CD14-positive monocyte (primary cell): ENCODE measurements around the gene CDH4. TPM values are rescaled to one million over a fixed set of nuclear protein-coding genes. Genes with fewer than 3 reads are reported as not detected.

Source experiments
- DNase-seq, 3 donors: peaks; one replicate each; pipeline ENCODE4 v3.0.0-alpha.2; 2011 to 2022
- H2AFZ ChIP-seq: 2 replicates; pipeline ENCODE4 v1.6.0; 2012; ENCODE audit warnings: mild to moderate bottlenecking, low read depth, low read length, inconsistent platforms; ENCODE audit not compliant: insufficient read depth, poor library complexity, severe bottlenecking
- H3K27ac ChIP-seq, 2 donors: 1 replicate in 1 of 2; 2 replicates in 1 of 2; pipeline ENCODE4 v1.5.1; 2012 to 2013; ENCODE audit warnings: low read length in 2 of 2, control low read depth in 1 of 2, inconsistent platforms in 1 of 2, low read depth in 1 of 2, mild to moderate bottlenecking in 1 of 2
- H3K27me3 ChIP-seq, 2 donors: one replicate each; pipeline versions ENCODE4 v1.6.0 to v1.6.1; 2011 to 2013; ENCODE audit warnings: low read length in 2 of 2; ENCODE audit not compliant: control insufficient read depth in 2 of 2, insufficient read depth in 2 of 2
- H3K36me3 ChIP-seq, 2 donors: replicated peaks in 1 of 2; 1 replicate in 1 of 2; 2 replicates in 1 of 2; pipeline versions ENCODE4 v1.5.1 to v1.6.1; 2012 to 2013; ENCODE audit warnings: low read length in 2 of 2, control low read depth in 1 of 2, inconsistent platforms in 1 of 2, mild to moderate bottlenecking in 1 of 2; ENCODE audit not compliant: insufficient read depth in 2 of 2, control insufficient read depth in 1 of 2
- H3K4me1 ChIP-seq, 2 donors: 1 replicate in 1 of 2; 2 replicates in 1 of 2; pipeline versions ENCODE4 v1.5.1 to v1.6.1; 2012 to 2013; ENCODE audit warnings: low read length in 2 of 2, control low read depth in 1 of 2, inconsistent platforms in 1 of 2, mild to moderate bottlenecking in 1 of 2, moderate library complexity in 1 of 2; ENCODE audit not compliant: insufficient read depth in 2 of 2, control insufficient read depth in 1 of 2
- H3K4me2 ChIP-seq: replicated peaks from 2 replicates; pipeline ENCODE3; 2012; ENCODE audit warnings: low read length, moderate library complexity, mild to moderate bottlenecking; ENCODE audit not compliant: poor library complexity, severe bottlenecking; ENCODE audit errors: extremely low read depth
- H3K4me3 ChIP-seq, 3 experiments: fragments of 200-600 bp in 1 of 3; sonication (generic) in 1 of 3; replicated peaks in 1 of 3; 1 replicate in 2 of 3; 2 replicates in 1 of 3; pipeline ENCODE4 v1.5.1; 2011 to 2013; ENCODE audit warnings: low read length in 3 of 3, mild to moderate bottlenecking in 3 of 3, control low read depth in 2 of 3, low read depth in 2 of 3, inconsistent platforms in 1 of 3, moderate library complexity in 1 of 3
- H3K79me2 ChIP-seq: 2 replicates; pipeline ENCODE4 v1.6.0; 2012; ENCODE audit warnings: mild to moderate bottlenecking, control low read depth, inconsistent platforms, low read length, moderate library complexity; ENCODE audit not compliant: insufficient read depth
- H3K9ac ChIP-seq: 2 replicates; pipeline ENCODE4 v1.6.0; 2017; ENCODE audit warnings: low read length, mild to moderate bottlenecking; ENCODE audit not compliant: insufficient read depth, poor library complexity, severe bottlenecking
- H3K9me3 ChIP-seq, 2 donors: replicated peaks in 1 of 2; 1 replicate in 1 of 2; 2 replicates in 1 of 2; pipeline versions ENCODE4 v1.5.1 to v1.6.1; 2012 to 2013; ENCODE audit warnings: low read length in 2 of 2, control low read depth in 1 of 2; ENCODE audit not compliant: control insufficient read depth in 1 of 2, insufficient read depth in 1 of 2
- H4K20me1 ChIP-seq: 2 replicates; pipeline ENCODE4 v1.6.0; 2012; ENCODE audit warnings: mild to moderate bottlenecking, low read length, control low read depth, moderate library complexity; ENCODE audit not compliant: insufficient read depth
- H3K27ac Mint-ChIP-seq, 7 donors: one replicate each; pipeline ENCODE4 v1.8.0; 2020; ENCODE audit warnings: mild to moderate bottlenecking in 7 of 7, mixed read lengths in 7 of 7, moderate library complexity in 6 of 7, inconsistent platforms in 2 of 7
- H3K27me3 Mint-ChIP-seq, 3 donors: one replicate each; pipeline ENCODE4 v1.8.0; 2021 to 2022; ENCODE audit warnings: low read depth in 3 of 3, mild to moderate bottlenecking in 3 of 3, mixed read lengths in 3 of 3, moderate library complexity in 3 of 3, inconsistent platforms in 1 of 3
- H3K36me3 Mint-ChIP-seq, 2 donors: one replicate each; pipeline ENCODE4 v1.8.0; 2020; ENCODE audit warnings: mixed read lengths in 2 of 2, inconsistent platforms in 1 of 2, mild to moderate bottlenecking in 1 of 2
- H3K4me1 Mint-ChIP-seq: one replicate; pipeline ENCODE4 v1.8.0; 2020; ENCODE audit warnings: mild to moderate bottlenecking, mixed read lengths
- H3K4me3 Mint-ChIP-seq, 2 donors: one replicate each; pipeline ENCODE4 v1.8.0; 2020; ENCODE audit warnings: mild to moderate bottlenecking in 2 of 2, mixed read lengths in 2 of 2, moderate library complexity in 1 of 2
- H3K9me3 Mint-ChIP-seq, 7 donors: one replicate each; pipeline ENCODE4 v1.8.0; 2020 to 2022; ENCODE audit warnings: mixed read lengths in 7 of 7, mild to moderate bottlenecking in 6 of 7, moderate library complexity in 6 of 7, inconsistent platforms in 2 of 7
- WGBS: methylation state at CpG from one replicate; pipeline ENCODE4 v1.1.5; 2013; ENCODE audit warnings: missing lambda C conversion rate; ENCODE audit not compliant: insufficient coverage; 5-methylcytosine and 5-hydroxymethylcytosine counted together
- intact Hi-C, 2 donors: fragments of 100-400 bp; cut with micrococcal nuclease; formaldehyde crosslinking; loops; one replicate each; pipeline versions ENCODE4 v1.15.0 to v1.15.1; 2023
- polyA plus RNA-seq, 3 donors: library from polyadenylated mRNA; depleted of rRNA in 1 of 3; unstranded in 2 of 3; stranded (reverse) in 1 of 3; fragments of 300-500 nt in 2 of 3; fragments of >200 nt in 1 of 3; fragmentation: Illumina TruSeq in 2 of 3; gene quantifications; 1 replicate in 2 of 3; 2 replicates in 1 of 3; pipeline ENCODE4 v1.2.3, GENCODE V29; 2012 to 2021
- TF ChIP-seq, protein P1 (sequence below): fragments of 200-600 bp; IDR thresholded peaks from one replicate; pipeline ENCODE4 v1.8.0; 2022; ENCODE audit warnings: antibody characterized with exemption, mild to moderate bottlenecking

CDH4 gene
- polyA plus RNA-seq, 3 donors: not detected

DNA sequence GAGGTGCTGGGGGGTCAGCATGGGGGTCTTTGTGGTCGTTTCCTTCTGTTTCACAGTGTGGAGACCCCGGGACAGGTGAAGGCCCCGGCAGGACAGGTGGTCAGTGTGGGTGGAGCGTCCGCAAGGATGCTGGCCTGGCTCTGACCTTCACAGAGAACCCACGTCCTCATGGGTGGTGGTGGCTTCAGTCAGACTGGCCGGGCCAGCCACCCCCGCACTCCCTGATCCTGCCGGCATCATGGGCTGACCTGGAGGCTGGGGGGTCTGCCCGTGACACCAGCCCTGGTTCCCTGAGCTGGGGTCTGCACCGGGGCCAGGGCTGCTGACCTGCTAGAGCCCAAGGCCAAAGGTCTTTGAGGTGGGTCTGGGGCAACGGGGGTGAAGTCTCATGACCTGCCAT lies 41.9 kb downstream of the CDH4 start:
- WGBS: 88% methylated on average over 8 of the region's 12 CpGs
- Histone ChIP-seq H3K4me2 (no peak overlapping the region), H3K9me3 (peaks cover 19 to 89% of the 10 kb centered on the region in 2 donors), H3K4me3 (no peak overlapping the region), H2AFZ (no peak overlapping the region), H4K20me1 (no peaks in the 10 kb centered on the region), H3K79me2 (no peaks in the 10 kb centered on the region), H3K36me3 (no peaks in the 10 kb centered on the region), H3K9ac (no peak overlapping the region), H3K4me1 (no peaks in the 10 kb centered on the region), H3K27me3 (no peaks in the 10 kb centered on the region), H3K27ac (no peak overlapping the region)
- no peak overlapping the region for H3K27ac Mint-ChIP-seq
- intact Hi-C loops: no loop called here
- H3K36me3 Mint-ChIP-seq: no peaks in the 10 kb centered on the region
- TF ChIP-seq, protein P1, sequence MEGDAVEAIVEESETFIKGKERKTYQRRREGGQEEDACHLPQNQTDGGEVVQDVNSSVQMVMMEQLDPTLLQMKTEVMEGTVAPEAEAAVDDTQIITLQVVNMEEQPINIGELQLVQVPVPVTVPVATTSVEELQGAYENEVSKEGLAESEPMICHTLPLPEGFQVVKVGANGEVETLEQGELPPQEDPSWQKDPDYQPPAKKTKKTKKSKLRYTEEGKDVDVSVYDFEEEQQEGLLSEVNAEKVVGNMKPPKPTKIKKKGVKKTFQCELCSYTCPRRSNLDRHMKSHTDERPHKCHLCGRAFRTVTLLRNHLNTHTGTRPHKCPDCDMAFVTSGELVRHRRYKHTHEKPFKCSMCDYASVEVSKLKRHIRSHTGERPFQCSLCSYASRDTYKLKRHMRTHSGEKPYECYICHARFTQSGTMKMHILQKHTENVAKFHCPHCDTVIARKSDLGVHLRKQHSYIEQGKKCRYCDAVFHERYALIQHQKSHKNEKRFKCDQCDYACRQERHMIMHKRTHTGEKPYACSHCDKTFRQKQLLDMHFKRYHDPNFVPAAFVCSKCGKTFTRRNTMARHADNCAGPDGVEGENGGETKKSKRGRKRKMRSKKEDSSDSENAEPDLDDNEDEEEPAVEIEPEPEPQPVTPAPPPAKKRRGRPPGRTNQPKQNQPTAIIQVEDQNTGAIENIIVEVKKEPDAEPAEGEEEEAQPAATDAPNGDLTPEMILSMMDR: no peak
- DNase-seq: no peak
- peaks cover 2 to 72% (median 48%) of the 10 kb centered on the region in 7 donors for H3K9me3 Mint-ChIP-seq
- no peaks in the 10 kb centered on the region for H3K4me1 Mint-ChIP-seq
- H3K4me3 Mint-ChIP-seq: no peak overlapping the region
- peaks cover 1 to 2% (median 1%) of the 10 kb centered on the region in 3 donors for H3K27me3 Mint-ChIP-seq

DNA sequence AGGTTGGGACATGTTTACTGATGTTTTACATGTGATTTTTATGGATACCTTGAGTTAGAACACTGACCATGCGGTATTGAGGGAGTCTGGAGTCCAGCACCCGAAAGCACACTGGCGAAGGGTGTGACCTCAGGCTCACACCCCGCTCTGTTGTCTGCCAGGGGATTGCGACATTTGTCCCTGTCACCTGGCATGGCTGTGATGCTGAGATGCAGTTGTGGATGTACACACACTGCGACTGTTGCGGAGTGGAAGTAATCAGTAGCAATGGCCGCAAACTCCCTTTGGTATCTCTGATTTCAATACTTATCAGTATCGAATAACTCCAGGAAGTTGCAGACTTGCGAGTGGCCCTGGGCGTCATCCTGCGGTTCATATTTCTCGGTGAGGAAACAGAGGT lies 43.2 kb downstream of the CDH4 start:
- Histone ChIP-seq H3K4me3 (no peak overlapping the region), H3K4me2 (no peak overlapping the region), H3K9ac (no peak overlapping the region), H2AFZ (no peak overlapping the region), H3K4me1 (no peaks in the 10 kb centered on the region), H4K20me1 (no peaks in the 10 kb centered on the region), H3K79me2 (no peaks in the 10 kb centered on the region), H3K27ac (no peak overlapping the region), H3K27me3 (no peaks in the 10 kb centered on the region), H3K36me3 (no peaks in the 10 kb centered on the region), H3K9me3 (peaks cover 14 to 95% of the 10 kb centered on the region in 2 donors)
- DNase-seq: no peak
- H3K36me3 Mint-ChIP-seq: no peaks in the 10 kb centered on the region
- intact Hi-C loops: no loop called here
- no peak overlapping the region for H3K4me3 Mint-ChIP-seq
- 88% methylated on average over 11 of the region's 13 CpGs for WGBS
- peak overlapping the region in 1 of 7 donors; percentile 71 for H3K27ac Mint-ChIP-seq
- TF ChIP-seq, protein P1: no peak
- peaks cover 2 to 74% (median 48%) of the 10 kb centered on the region in 7 donors for H3K9me3 Mint-ChIP-seq
- peaks cover 0 to 2% (median 1%) of the 10 kb centered on the region in 3 donors for H3K27me3 Mint-ChIP-seq
- H3K4me1 Mint-ChIP-seq: no peaks in the 10 kb centered on the region
